OCI-LY1 (cell line): ENCODE measurements around the gene NFKBIZ.

Source experiments
- EZH2 ChIP-seq: fragments of 200-600 bp; sonication (generic), shearing (Covaris generic); IDR thresholded peaks from 2 replicates; pipeline ENCODE4 v1.8.0; 2017; ENCODE audit warnings: borderline replicate concordance, mixed run types, mild to moderate bottlenecking, antibody characterized with exemption, low read length, moderate library complexity, mixed read lengths
- TF ChIP-seq, protein P1 (sequence below): fragments of 200-600 bp; sonication (generic), shearing (Covaris generic); IDR thresholded peaks from 2 replicates; pipeline ENCODE4 v1.5.1; 2017; ENCODE audit warnings: mild to moderate bottlenecking, antibody characterized with exemption, low read length, moderate library complexity, mixed read lengths

DNA sequence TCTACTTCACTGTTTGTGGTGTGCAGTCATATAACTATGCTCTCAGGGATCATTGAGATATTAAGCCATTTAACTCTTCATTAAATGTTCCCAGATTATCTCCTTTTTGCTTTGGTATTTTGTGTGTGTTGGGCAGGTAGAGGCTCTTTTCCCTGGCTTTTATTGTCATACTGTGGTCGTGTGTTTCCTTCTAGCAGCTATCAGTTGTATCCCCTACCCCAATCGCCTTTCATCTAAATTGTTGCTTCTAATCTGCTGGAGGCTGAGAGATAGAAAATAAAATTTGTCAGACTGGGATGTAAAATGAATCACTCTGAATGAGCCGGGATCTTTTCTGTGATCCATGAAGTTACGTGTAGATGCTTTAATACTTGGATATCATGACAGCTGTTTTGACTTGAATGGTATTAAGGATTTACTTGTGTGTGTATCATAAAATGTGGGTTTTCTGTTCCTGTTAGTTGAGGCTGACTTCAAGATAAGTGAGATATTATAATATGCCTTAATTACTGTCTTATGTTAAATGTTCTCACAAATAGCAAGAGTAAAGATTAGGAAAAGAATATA, 9.2 kb downstream of the NFKBIZ start:
- no peak for TF ChIP-seq EZH2
- TF ChIP-seq, protein P1, sequence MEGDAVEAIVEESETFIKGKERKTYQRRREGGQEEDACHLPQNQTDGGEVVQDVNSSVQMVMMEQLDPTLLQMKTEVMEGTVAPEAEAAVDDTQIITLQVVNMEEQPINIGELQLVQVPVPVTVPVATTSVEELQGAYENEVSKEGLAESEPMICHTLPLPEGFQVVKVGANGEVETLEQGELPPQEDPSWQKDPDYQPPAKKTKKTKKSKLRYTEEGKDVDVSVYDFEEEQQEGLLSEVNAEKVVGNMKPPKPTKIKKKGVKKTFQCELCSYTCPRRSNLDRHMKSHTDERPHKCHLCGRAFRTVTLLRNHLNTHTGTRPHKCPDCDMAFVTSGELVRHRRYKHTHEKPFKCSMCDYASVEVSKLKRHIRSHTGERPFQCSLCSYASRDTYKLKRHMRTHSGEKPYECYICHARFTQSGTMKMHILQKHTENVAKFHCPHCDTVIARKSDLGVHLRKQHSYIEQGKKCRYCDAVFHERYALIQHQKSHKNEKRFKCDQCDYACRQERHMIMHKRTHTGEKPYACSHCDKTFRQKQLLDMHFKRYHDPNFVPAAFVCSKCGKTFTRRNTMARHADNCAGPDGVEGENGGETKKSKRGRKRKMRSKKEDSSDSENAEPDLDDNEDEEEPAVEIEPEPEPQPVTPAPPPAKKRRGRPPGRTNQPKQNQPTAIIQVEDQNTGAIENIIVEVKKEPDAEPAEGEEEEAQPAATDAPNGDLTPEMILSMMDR, result no peak
